ENCODE measurements around the gene RICTOR. TPM values are rescaled to one million over a fixed set of nuclear protein-coding genes. Genes with fewer than 3 reads are reported as not detected.

The RICTOR gene
- total and polyA plus RNA-seq, 2 donors (not counting 3 experiments of a cell fraction or from before 2014, with no cell fraction given), result 9.2 to 38.0 TPM

GRCh38 chr5:38927470-38927869 lies 146.7 kb downstream of the RICTOR start:
- no peaks in the 10 kb centered on the region for H3K9me3 ChIP-seq (replicated peaks; ENCODE audit: control insufficient read depth, insufficient read depth, low read length)
- H3K9ac ChIP-seq (replicated peaks; ENCODE audit: extremely low read depth, insufficient read depth, low read length), result no peak overlapping the region
- H3K27me3 ChIP-seq (ENCODE audit: control insufficient read depth in 2 of 2, insufficient read depth in 2 of 2, low read length in 2 of 2), result no peaks in the 10 kb centered on the region
- no peaks in the 10 kb centered on the region for H3K36me3 ChIP-seq (ENCODE audit: control insufficient read depth in 2 of 2, extremely low read depth in 1 of 2, insufficient read depth in 2 of 2, low read length in 2 of 2)
- H3K9me1 ChIP-seq (replicated peaks; ENCODE audit: control insufficient read depth, extremely low read depth, insufficient read depth, low read length), result no peaks in the 10 kb centered on the region
- no peaks in the 10 kb centered on the region for H3K79me2 ChIP-seq (ENCODE audit: control insufficient read depth, insufficient read depth, low read length)
- TF ChIP-seq JUN (IDR thresholded peaks at IDR 0.05; ENCODE audit: borderline replicate concordance, insufficient read depth, insufficient read length, low read depth) (no peak), POLR2AphosphoS5 (IDR thresholded peaks at IDR 0.05; ENCODE audit: insufficient read depth, low read depth, low read length) (no peak), MAX (IDR thresholded peaks at IDR 0.05; ENCODE audit: insufficient read depth, insufficient read length) (no peak), FOS (IDR thresholded peaks at IDR 0.05; ENCODE audit: borderline replicate concordance, insufficient read depth, low read length) (no peak), POLR2A (IDR thresholded peaks at IDR 0.05; ENCODE audit: low read depth, low read length) (no peak), EZH2 (IDR thresholded peaks at IDR 0.05; ENCODE audit: borderline replicate concordance, low read depth, low read length, severe bottlenecking) (no peak), MYC (IDR thresholded peaks at IDR 0.05; ENCODE audit: low read depth, low read length) (no peak), GATA2 (IDR thresholded peaks at IDR 0.05; ENCODE audit: insufficient read depth, insufficient read length, low read depth, low read length) (no peak)
- TF ChIP-seq, protein P1, sequence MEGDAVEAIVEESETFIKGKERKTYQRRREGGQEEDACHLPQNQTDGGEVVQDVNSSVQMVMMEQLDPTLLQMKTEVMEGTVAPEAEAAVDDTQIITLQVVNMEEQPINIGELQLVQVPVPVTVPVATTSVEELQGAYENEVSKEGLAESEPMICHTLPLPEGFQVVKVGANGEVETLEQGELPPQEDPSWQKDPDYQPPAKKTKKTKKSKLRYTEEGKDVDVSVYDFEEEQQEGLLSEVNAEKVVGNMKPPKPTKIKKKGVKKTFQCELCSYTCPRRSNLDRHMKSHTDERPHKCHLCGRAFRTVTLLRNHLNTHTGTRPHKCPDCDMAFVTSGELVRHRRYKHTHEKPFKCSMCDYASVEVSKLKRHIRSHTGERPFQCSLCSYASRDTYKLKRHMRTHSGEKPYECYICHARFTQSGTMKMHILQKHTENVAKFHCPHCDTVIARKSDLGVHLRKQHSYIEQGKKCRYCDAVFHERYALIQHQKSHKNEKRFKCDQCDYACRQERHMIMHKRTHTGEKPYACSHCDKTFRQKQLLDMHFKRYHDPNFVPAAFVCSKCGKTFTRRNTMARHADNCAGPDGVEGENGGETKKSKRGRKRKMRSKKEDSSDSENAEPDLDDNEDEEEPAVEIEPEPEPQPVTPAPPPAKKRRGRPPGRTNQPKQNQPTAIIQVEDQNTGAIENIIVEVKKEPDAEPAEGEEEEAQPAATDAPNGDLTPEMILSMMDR (IDR thresholded peaks at IDR 0.05; ENCODE audit: extremely low read depth in 1 of 2, insufficient read depth in 1 of 2, low read depth in 1 of 2, low read length in 2 of 2), result no peak
- no peak overlapping the region for H3K4me2 ChIP-seq (ENCODE audit: insufficient read depth, low read length)
- H3K27ac ChIP-seq (ENCODE audit: insufficient read depth, low read depth, low read length), result no peak overlapping the region
- FAIRE-seq (no peak), DNase-seq (ENCODE audit: low read depth, low spot score) (no peak)
- H3K4me1 ChIP-seq (ENCODE audit: control insufficient read depth, extremely low read depth, insufficient read depth, low read length), result no peaks in the 10 kb centered on the region
- ChIA-PET CTCF (no interaction called here), POLR2A (no interaction called here)
- dilution Hi-C loops (cut with MboI; ENCODE audit: extremely low pct_ligation_motif_present, low sequenced_read_pairs) (no loop called here), intact Hi-C loops (cut with micrococcal nuclease) (loop anchor here (10.0 kb wide), 1 partner anchor 373 kb away; the partner anchor contains the start of gene LIFR)
- H3K4me3 ChIP-seq (replicated peaks in 1 of 3; ENCODE audit: insufficient read depth in 1 of 3, low read depth in 1 of 3, low read length in 3 of 3), result no peak overlapping the region
- no TSS peak for BruUV-seq (replicated peaks)
- H2AFZ ChIP-seq (ENCODE audit: low read depth, low read length), result no peak overlapping the region
- H4K20me1 ChIP-seq (replicated peaks; ENCODE audit: control insufficient read depth, extremely low read depth, insufficient read depth, low read length), result no peaks in the 10 kb centered on the region
